ENCODE results near the gene RAB26.

DNA sequence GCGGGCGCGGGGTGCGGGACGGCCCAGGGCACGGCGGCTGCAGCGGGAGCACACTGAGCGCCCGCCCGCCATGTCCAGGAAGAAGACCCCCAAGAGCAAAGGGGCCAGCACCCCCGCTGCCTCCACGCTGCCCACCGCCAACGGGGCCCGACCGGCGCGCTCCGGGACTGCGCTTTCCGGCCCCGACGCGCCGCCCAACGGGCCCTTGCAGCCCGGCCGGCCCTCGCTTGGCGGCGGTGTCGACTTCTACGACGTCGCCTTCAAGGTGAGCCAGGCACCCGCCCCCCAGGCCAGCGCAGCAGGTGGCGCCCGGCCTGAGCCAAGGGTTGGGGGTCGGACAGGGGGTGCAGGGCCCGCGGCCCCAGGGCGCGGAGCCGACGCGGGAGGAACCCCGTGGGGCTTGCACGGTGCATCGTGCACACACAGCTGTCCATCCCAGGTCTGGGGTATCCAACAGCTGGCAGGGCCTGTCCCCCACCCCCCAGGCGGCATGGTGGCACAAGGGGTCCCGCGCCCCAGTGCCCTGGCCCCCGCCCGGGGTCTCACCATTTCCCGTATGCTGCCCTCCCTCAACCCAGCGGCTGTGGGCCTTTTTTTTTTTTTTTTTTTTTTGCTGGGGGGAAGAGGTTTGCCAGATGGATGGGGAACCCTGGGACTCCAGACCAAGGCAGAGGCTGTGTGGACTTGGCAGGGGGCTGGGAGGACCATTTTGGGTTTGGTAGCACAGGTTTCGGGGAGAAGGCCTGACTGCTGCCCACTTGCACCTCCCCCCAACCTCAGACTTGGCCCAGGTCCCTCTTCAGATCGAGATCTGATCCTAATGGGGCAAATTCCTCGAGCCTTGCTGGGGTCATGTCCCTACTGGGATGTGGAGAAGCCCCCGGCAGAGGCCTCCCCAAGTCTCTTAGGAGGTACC lies 547 bp downstream of the RAB26 start:
- TF ChIP-seq, protein P1, sequence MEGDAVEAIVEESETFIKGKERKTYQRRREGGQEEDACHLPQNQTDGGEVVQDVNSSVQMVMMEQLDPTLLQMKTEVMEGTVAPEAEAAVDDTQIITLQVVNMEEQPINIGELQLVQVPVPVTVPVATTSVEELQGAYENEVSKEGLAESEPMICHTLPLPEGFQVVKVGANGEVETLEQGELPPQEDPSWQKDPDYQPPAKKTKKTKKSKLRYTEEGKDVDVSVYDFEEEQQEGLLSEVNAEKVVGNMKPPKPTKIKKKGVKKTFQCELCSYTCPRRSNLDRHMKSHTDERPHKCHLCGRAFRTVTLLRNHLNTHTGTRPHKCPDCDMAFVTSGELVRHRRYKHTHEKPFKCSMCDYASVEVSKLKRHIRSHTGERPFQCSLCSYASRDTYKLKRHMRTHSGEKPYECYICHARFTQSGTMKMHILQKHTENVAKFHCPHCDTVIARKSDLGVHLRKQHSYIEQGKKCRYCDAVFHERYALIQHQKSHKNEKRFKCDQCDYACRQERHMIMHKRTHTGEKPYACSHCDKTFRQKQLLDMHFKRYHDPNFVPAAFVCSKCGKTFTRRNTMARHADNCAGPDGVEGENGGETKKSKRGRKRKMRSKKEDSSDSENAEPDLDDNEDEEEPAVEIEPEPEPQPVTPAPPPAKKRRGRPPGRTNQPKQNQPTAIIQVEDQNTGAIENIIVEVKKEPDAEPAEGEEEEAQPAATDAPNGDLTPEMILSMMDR (IDR thresholded peaks at IDR 0.05) = no peak
- TF ChIP-seq POLR2A (IDR thresholded peaks at IDR 0.05) (no peak), POLR2AphosphoS5 (IDR thresholded peaks at IDR 0.05; ENCODE audit: insufficient read depth in 1 of 2, low read depth in 1 of 2) (no peak)

Measured in vagina (tissue), 2 donors.